Lower leg skin (tissue), 4 donors: ENCODE results near the gene LEMD3. TPM values are rescaled to one million over a fixed set of nuclear protein-coding genes. Genes with fewer than 3 reads are reported as not detected.

Experiments used
- DNase-seq, 2 donors: peaks; one replicate each; pipeline ENCODE4 v3.0.0-alpha.2; 2019; ENCODE audit warnings: low spot score in 2 of 2
- H3K4me3 ChIP-seq: fragments of 200-600 bp; sonication (generic); 2 replicates; pipeline ENCODE4 v1.5.1; 2017; ENCODE audit warnings: mild to moderate bottlenecking, low read depth; ENCODE audit not compliant: poor library complexity, severe bottlenecking
- CTCF ChIP-seq, 3 donors: fragments of 450-650 bp; IDR thresholded peaks; one replicate each; pipeline ENCODE4 v1.5.1; 2016; ENCODE audit warnings: antibody characterized with exemption in 3 of 3, mild to moderate bottlenecking in 3 of 3, moderate library complexity in 2 of 3
- POLR2A ChIP-seq, 2 donors: fragments of 450-650 bp; IDR thresholded peaks; one replicate each; pipeline ENCODE4 v1.6.1; 2016 to 2017; ENCODE audit warnings: antibody characterized with exemption in 2 of 2, mild to moderate bottlenecking in 1 of 2, moderate library complexity in 1 of 2
- WGBS, 2 donors: methylation state at CpG; one replicate each; pipeline ENCODE4 v1.1.5; 2018; 5-methylcytosine and 5-hydroxymethylcytosine counted together
- intact Hi-C: fragments of 100-400 bp; cut with DNase I; formaldehyde crosslinking; loops from one replicate; pipeline ENCODE4 v1.15.0; 2023; ENCODE audit warnings: low total_unique reads
- total RNA-seq, 4 donors: library from RNA; depleted of rRNA; stranded (reverse); fragments of >200 nt; gene quantifications; one replicate each; pipeline ENCODE4 v1.1.0, GENCODE V29; 2016

The LEMD3 gene
- total RNA-seq, 4 donors from 2014 or later: 45.1 to 89.8 (median 53.7) TPM

GRCh38 chr12:65266408-65266807 lies 97.0 kb downstream of the LEMD3 start:
- no peak for DNase-seq
- TF ChIP-seq POLR2A (IDR thresholded peaks at IDR 0.05): no peak
- WGBS, 2 donors: 77 to 78% methylated on average over 3 of the region's 3 CpGs
- intact Hi-C loops: no loop called here
- H3K4me3 ChIP-seq: no peak overlapping the region

- 54 to 72% methylated on average over 1 of the region's 1 CpG for WGBS, 2 donors
- TF ChIP-seq POLR2A (IDR thresholded peaks at IDR 0.05): no peak
- TF ChIP-seq CTCF (IDR thresholded peaks at IDR 0.05): no peak
- no peak overlapping the region for H3K4me3 ChIP-seq
- DNase-seq: no peak
- intact Hi-C loops: no loop called here
Observed at GRCh38 chr12:65269603-65270002, 100.2 kb downstream of the LEMD3 start.

GRCh38 chr12:65274602-65275272 lies 105.4 kb downstream of the LEMD3 start:
- WGBS, 2 donors: 78 to 85% methylated on average over 7 of the region's 7 CpGs
- H3K4me3 ChIP-seq: no peak overlapping the region
- no peak for TF ChIP-seq POLR2A (IDR thresholded peaks at IDR 0.05)
- TF ChIP-seq CTCF (IDR thresholded peaks at IDR 0.05): no peak
- intact Hi-C loops: no loop called here
- DNase-seq: no peak

- TF ChIP-seq CTCF (IDR thresholded peaks at IDR 0.05) (no peak), POLR2A (IDR thresholded peaks at IDR 0.05) (no peak)
- intact Hi-C loops: no loop called here
- WGBS, 2 donors: 62 to 69% methylated on average over 3 of the region's 3 CpGs
- H3K4me3 ChIP-seq: no peak overlapping the region
- no peak for DNase-seq
Observed at GRCh38 chr12:65275627-65276026, 106.2 kb downstream of the LEMD3 start.

GRCh38 chr12:65276916-65277530 lies 107.6 kb downstream of the LEMD3 start:
- WGBS, 2 donors: 58 to 62% methylated on average over 3 of the region's 3 CpGs
- no peak for DNase-seq
- no peak overlapping the region for H3K4me3 ChIP-seq
- TF ChIP-seq POLR2A (IDR thresholded peaks at IDR 0.05) (no peak), CTCF (IDR thresholded peaks at IDR 0.05) (no peak)
- intact Hi-C loops: no loop called here

- peak overlapping the region; percentile 69 for H3K4me3 ChIP-seq
- peak in 1 of 2 donors; percentile 84 for DNase-seq
- WGBS, 2 donors: 29 to 30% methylated on average over 23 of the region's 23 CpGs
- TF ChIP-seq POLR2A (IDR thresholded peaks at IDR 0.05) (no peak), CTCF (IDR thresholded peaks at IDR 0.05) (no peak)
- intact Hi-C loops: no loop called here
Observed at GRCh38 chr12:65277994-65278575, 108.7 kb downstream of the LEMD3 start.
